Liver (tissue), 9 donors: ENCODE data around the gene COPS8. TPM values are rescaled to one million over a fixed set of nuclear protein-coding genes. Genes with fewer than 3 reads are reported as not detected.

Experiments used
- DNase-seq: peaks from one replicate; pipeline ENCODE4 v3.0.0-alpha.2; 2017; ENCODE audit warnings: low spot score
- H3K27ac ChIP-seq, 2 donors: one replicate each; pipeline ENCODE4 v1.7.0; 2013; ENCODE audit warnings: inconsistent platforms in 2 of 2, low read length in 2 of 2, control low read depth in 1 of 2, low read depth in 1 of 2, mild to moderate bottlenecking in 1 of 2
- H3K27me3 ChIP-seq, 4 donors: one replicate each; pipeline versions ENCODE4 v1.6.1 to v1.7.0; 2013; ENCODE audit warnings: low read length in 3 of 4, inconsistent platforms in 1 of 4, mild to moderate bottlenecking in 1 of 4, moderate library complexity in 1 of 4; ENCODE audit not compliant: control insufficient read depth in 4 of 4, insufficient read depth in 4 of 4
- H3K36me3 ChIP-seq, 4 donors: one replicate each; pipeline versions ENCODE4 v1.6.1 to v1.7.0; 2013; ENCODE audit warnings: low read length in 3 of 4, mild to moderate bottlenecking in 3 of 4, low read depth in 1 of 4, moderate library complexity in 1 of 4; ENCODE audit not compliant: control insufficient read depth in 4 of 4, insufficient read depth in 3 of 4
- H3K4me1 ChIP-seq, 4 donors: one replicate each; pipeline versions ENCODE4 v1.6.1 to v1.7.0; 2013; ENCODE audit warnings: low read length in 3 of 4, mild to moderate bottlenecking in 3 of 4, moderate library complexity in 1 of 4; ENCODE audit not compliant: control insufficient read depth in 4 of 4, insufficient read depth in 4 of 4
- H3K4me3 ChIP-seq, 3 donors: one replicate each; pipeline versions ENCODE4 v1.6.1 to v1.7.0; 2013; ENCODE audit warnings: low read length in 3 of 3, control low read depth in 1 of 3, low read depth in 1 of 3, mild to moderate bottlenecking in 1 of 3
- H3K9ac ChIP-seq, 2 donors: one replicate each; pipeline ENCODE4 v1.7.0; 2013; ENCODE audit warnings: low read length in 2 of 2, mild to moderate bottlenecking in 2 of 2, moderate library complexity in 2 of 2, control low read depth in 1 of 2, low read depth in 1 of 2
- H3K9me3 ChIP-seq, 4 donors: one replicate each; pipeline versions ENCODE4 v1.6.1 to v1.7.0; 2013; ENCODE audit warnings: low read length in 3 of 4; ENCODE audit not compliant: control insufficient read depth in 4 of 4
- CTCF ChIP-seq: fragments of 150-350 bp; IDR thresholded peaks from 2 replicates; pipeline ENCODE4 v1.5.1; 2017; ENCODE audit warnings: improper control_type of control experiment, low read depth, low read length; ENCODE audit not compliant: missing input control
- EGR1 ChIP-seq, 2 donors: IDR thresholded peaks; 2 replicates each; pipeline ENCODE4 v1.6.1; 2016 to 2018; ENCODE audit warnings: antibody characterized with exemption in 2 of 2, low read depth in 2 of 2
- FOXA1 ChIP-seq: IDR thresholded peaks from 2 replicates; pipeline ENCODE4 v1.6.1; 2016; ENCODE audit warnings: antibody characterized with exemption
- FOXA2 ChIP-seq: IDR thresholded peaks from 2 replicates; pipeline ENCODE4 v1.6.1; 2016; ENCODE audit warnings: antibody characterized with exemption
- GABPA ChIP-seq, 2 donors: IDR thresholded peaks in 1 of 2; conservative IDR thresholded peaks in 1 of 2; 2 replicates each; pipeline ENCODE4 v1.6.1; 2016; ENCODE audit warnings: antibody characterized with exemption in 2 of 2, mild to moderate bottlenecking in 1 of 2, moderate library complexity in 1 of 2
- HNF4A ChIP-seq, 2 donors: conservative IDR thresholded peaks; 2 replicates each; pipeline ENCODE4 v1.6.1; 2016; ENCODE audit warnings: antibody characterized with exemption in 2 of 2, mild to moderate bottlenecking in 2 of 2
- HNF4G ChIP-seq: IDR thresholded peaks from 2 replicates; pipeline ENCODE4 v1.6.1; 2016; ENCODE audit warnings: antibody characterized with exemption
- JUND ChIP-seq, 2 donors: IDR thresholded peaks; 2 replicates each; pipeline ENCODE4 v1.6.1; 2016; ENCODE audit warnings: antibody characterized with exemption in 2 of 2
- NR2F2 ChIP-seq: IDR thresholded peaks from 2 replicates; pipeline ENCODE4 v1.6.1; 2016; ENCODE audit warnings: antibody characterized with exemption
- RAD21 ChIP-seq, 2 donors: IDR thresholded peaks; 2 replicates each; pipeline ENCODE4 v1.6.1; 2016; ENCODE audit warnings: antibody characterized with exemption in 2 of 2, mild to moderate bottlenecking in 2 of 2
- REST ChIP-seq: IDR thresholded peaks from 2 replicates; pipeline ENCODE4 v1.6.1; 2016; ENCODE audit warnings: antibody characterized with exemption, mild to moderate bottlenecking
- RXRA ChIP-seq, 2 donors: IDR thresholded peaks; 2 replicates each; pipeline ENCODE4 v1.6.1; 2017 to 2018; ENCODE audit warnings: antibody characterized with exemption in 2 of 2, mild to moderate bottlenecking in 1 of 2
- SP1 ChIP-seq: IDR thresholded peaks from 2 replicates; pipeline ENCODE4 v1.6.1; 2018; ENCODE audit warnings: antibody characterized with exemption, mild to moderate bottlenecking
- TAF1 ChIP-seq: conservative IDR thresholded peaks from 2 replicates; pipeline ENCODE4 v1.6.1; 2016; ENCODE audit warnings: antibody characterized with exemption, mild to moderate bottlenecking
- YY1 ChIP-seq: IDR thresholded peaks from 2 replicates; pipeline ENCODE4 v1.6.1; 2016; ENCODE audit warnings: antibody characterized with exemption, mild to moderate bottlenecking
- ZBTB33 ChIP-seq: IDR thresholded peaks from 2 replicates; pipeline ENCODE4 v1.6.1; 2016; ENCODE audit warnings: antibody characterized with exemption
- WGBS: extraction: QIAGEN DNeasy Blood & Tissue Kit; methylation state at CpG from one replicate; pipeline ENCODE4 v1.1.7; 2013; 5-methylcytosine and 5-hydroxymethylcytosine counted together
- polyA plus RNA-seq, 2 donors: library from polyadenylated mRNA; stranded (reverse) in 1 of 2; unstranded in 1 of 2; fragments of 200-250 nt in 1 of 2; fragments of >200 nt in 1 of 2; fragmentation: Nextera tagmentation in 1 of 2; extraction: Ambion mirVana in 1 of 2; gene quantifications; one replicate each; pipeline versions ENCODE4 v1.2.1 to v1.2.3, GENCODE V29; 2013 to 2015
- total RNA-seq, 2 donors: library from RNA; depleted of rRNA; stranded (reverse); fragments of >200 nt; gene quantifications; one replicate each; pipeline ENCODE4 v1.2.3, GENCODE V29; 2014
- TF ChIP-seq, protein P1 (sequence below): IDR thresholded peaks from 2 replicates; pipeline ENCODE4 v1.6.1; 2016; ENCODE audit warnings: antibody characterized with exemption
- TF ChIP-seq, protein P2 (sequence below): IDR thresholded peaks from 2 replicates; pipeline ENCODE4 v1.6.1; 2016; ENCODE audit warnings: antibody characterized with exemption
- donor health status: healthy.
- donor health status: healthy.
- donor health status: healthy.
- donor health status: healthy.
- donor health status: healthy.

COPS8 gene
- total and polyA plus RNA-seq, 4 donors = 19.1 to 32.9 (median 20.1) TPM

DNA sequence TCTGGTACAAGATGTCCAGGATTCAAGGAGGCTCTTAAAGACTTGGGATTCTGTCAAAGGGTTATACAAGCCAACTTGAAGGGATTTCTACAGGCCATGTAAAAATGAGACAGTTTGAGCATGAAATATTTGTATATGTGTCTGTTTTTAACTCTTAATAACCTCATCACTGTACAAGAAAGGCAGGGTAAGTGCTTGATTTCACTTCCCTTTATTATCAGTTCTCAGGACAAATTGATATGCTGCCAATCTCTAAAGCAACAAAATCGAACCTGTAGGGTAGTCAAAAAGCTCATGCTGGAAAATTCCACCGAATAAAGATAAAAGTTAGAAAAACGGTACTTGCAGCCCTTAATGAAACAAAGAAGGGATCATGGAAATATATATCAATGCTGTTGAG is 14.1 kb downstream of the COPS8 start:
- peaks cover 3 to 64% (median 40%) of the 10 kb centered on the region in 4 donors for H3K36me3 ChIP-seq
- no peaks in the 10 kb centered on the region for H3K27me3 ChIP-seq
- H3K4me1 ChIP-seq = no peaks in the 10 kb centered on the region
- H3K9ac ChIP-seq = no peak overlapping the region
- WGBS = 91% methylated on average over 3 of the region's 3 CpGs
- no peak for DNase-seq
- no peaks in the 10 kb centered on the region for H3K9me3 ChIP-seq
- H3K4me3 ChIP-seq = no peak overlapping the region
- no peak overlapping the region for H3K27ac ChIP-seq
- TF ChIP-seq RXRA (IDR thresholded peaks at IDR 0.05) = no peak
- TF ChIP-seq HNF4G = no peak
- TF ChIP-seq REST = no peak
- TF ChIP-seq SP1 = no peak
- TF ChIP-seq, protein P1, sequence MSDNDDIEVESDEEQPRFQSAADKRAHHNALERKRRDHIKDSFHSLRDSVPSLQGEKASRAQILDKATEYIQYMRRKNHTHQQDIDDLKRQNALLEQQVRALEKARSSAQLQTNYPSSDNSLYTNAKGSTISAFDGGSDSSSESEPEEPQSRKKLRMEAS = no peak
- TF ChIP-seq NR2F2 = no peak
- TF ChIP-seq TAF1 = no peak
- TF ChIP-seq FOXA1 = no peak
- no peak for TF ChIP-seq EGR1 (IDR thresholded peaks at IDR 0.05; ENCODE audit: low read depth in 2 of 2)

DNA sequence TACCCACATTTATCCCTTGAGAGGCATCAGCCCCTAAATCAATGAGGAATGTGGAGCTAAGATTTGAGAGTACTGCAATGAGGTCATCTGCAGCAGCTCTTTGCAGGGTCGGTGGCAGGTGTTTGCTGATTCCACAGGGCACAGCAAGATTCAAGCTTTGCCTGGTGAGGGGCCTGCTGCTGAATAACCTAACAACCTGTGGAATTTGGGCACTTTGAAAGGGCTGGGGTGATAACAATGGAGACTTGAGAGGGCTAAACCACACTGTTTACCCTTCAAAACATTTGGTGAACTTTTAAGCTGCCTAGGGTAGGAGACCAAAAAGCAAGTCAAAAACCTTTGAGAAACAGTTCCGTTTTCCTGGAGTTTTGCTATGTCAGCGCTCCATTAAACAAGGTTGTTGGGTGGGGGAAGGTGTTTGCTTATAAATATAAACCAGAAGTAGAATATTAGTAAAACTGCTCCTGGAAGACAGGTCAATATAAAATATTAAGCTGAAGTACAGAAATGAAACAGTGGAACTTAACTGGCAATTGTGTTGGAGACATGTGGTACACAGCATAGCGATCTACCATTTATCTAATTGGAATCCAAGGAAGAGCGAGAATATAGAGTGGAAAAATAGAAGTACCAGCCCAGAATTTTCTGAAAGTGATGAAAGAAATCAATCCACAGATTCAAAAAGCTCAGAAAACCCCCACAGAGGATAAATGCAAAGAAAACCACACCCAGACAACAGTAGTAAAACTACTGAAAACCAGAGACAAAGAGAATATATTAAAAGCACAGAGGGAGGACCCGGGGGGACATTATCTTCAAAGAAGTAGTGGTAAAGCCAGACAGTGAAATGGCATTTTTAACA is 15.7 kb downstream of the COPS8 start:
- H3K27me3 ChIP-seq = no peaks in the 10 kb centered on the region
- TF ChIP-seq FOXA2 (no peak), RAD21 (IDR thresholded peaks at IDR 0.05) (no peak), HNF4A (conservative IDR thresholded peaks at IDR 0.05) (no peak), FOXA1 (no peak), ZBTB33 (no peak), RXRA (IDR thresholded peaks at IDR 0.05) (no peak), SP1 (no peak), YY1 (no peak), JUND (IDR thresholded peaks at IDR 0.05) (no peak), GABPA (IDR thresholded peaks at IDR 0.05 in 1 of 2, conservative IDR thresholded peaks at IDR 0.05 in 1 of 2) (no peak), EGR1 (IDR thresholded peaks at IDR 0.05; ENCODE audit: low read depth in 2 of 2) (no peak), TAF1 (no peak), NR2F2 (no peak), REST (no peak), HNF4G (no peak), CTCF (no peak)
- TF ChIP-seq, protein P2, sequence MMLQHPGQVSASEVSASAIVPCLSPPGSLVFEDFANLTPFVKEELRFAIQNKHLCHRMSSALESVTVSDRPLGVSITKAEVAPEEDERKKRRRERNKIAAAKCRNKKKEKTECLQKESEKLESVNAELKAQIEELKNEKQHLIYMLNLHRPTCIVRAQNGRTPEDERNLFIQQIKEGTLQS = no peak
- TF ChIP-seq, protein P1 = no peak
- 88% methylated on average over 6 of the region's 6 CpGs for WGBS

More for the DNA sequence above, 15.7 kb downstream of the COPS8 start:
- Histone ChIP-seq H3K4me1 (no peaks in the 10 kb centered on the region), H3K9ac (no peak overlapping the region), H3K36me3 (peaks cover 3 to 51% (median 30%) of the 10 kb centered on the region in 4 donors), H3K4me3 (no peak overlapping the region), H3K9me3 (no peaks in the 10 kb centered on the region), H3K27ac (no peak overlapping the region)
- DNase-seq = no peak
